HG03442 (cell line): Measurements from ENCODE around the gene OASL.
A peak's percentile ranks its signal among the peaks of the same experiment; 100 is the strongest.

Experiments
- ATAC-seq: cut with Tn5 transposase; IDR thresholded peaks from one replicate; pipeline ENCODE4 v1.9.1; 2021; ENCODE audit warnings: mild to moderate bottlenecking, moderate library complexity; ENCODE audit not compliant: unreplicated experiment

Gene OASL

DNA sequence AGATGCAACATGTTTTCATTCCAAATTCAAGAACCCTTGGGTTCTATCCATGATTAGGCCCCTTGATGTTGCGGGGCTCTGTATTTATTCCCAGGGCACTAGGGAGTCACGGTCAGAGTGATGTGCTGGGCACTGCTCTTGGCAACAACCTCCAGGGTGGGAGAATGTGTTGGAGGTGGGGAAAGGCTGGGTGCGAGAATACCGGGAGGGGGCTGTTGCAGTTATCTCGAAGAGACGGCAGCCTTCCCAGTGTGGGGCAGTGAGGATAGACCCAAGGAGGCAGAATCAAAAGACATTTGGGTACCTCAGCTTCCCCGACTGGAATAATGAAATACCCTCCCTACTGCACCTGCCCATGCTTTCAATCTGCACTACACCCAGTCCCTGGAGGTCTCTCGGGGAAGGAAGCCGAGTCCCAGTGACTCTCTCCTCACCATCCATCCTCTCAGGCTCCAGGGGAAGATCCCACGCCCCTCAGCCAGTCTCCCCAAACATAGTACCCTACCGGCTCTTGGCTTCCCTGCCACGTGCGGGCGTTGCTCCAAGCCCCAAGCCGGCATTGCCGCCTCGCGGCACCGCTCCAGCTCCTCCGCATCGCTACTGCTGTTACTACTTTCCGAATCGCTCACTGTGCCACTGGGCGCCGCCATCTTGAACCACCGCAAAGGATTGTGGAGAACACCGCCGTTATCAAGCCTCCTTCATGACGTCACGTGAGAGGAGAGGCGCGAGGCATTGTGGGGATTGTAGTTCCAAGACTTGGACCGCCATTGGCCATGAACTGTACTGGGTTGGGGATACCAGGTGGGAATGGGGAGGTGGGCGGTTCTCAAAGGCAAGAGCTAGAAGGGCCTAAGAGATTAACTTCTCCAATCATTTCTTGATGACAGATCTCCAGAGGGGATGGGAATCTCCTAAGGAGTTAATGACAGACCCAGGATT lies 22.9 kb downstream of the OASL start, which contains the start of gene C12orf43:
Gene C12orf43, minus strand, starts transcription at position 663 of the 942 bp plus-strand sequence. Its CDS starts 13 bp downstream, at position 650.
- peak; percentile 96 for ATAC-seq

DNA sequence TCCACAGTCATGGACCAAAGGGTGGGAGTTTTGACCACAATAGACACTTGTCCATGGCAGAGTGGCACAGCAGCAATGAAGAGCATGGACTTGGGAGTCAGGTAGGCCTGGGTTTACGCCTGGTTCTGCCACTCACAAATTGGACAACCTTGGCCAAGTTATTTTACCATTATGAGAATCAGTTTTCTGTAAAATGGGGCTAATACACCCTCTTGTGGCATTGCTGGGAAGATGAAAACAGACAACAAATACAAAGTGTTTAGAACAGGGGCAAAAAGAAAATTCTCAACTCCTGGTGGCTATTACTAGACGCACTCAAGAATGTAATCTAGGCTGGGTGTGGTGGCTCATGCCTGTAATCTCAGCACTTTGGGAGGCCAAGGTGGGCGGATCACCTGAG lies 25.3 kb downstream of the OASL start:
- no peak for ATAC-seq

DNA sequence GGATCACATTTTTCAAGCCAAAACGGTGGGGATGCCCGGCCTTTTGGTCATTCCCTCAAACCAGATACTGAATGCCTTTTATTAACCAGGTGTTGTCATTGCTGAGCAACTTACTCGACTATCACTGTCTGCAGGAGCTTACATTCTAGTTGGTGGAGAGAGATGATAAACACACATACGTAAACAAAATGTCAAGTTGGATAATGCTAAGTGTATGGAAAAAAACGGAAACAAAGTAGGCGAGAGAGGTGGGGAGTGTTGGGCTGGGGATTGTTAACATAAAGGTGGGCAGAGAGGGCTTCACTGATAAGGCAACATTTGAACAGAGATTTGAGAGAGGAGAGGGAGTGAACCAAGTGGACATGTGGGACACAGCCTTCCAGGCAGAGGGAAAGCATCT lies 27.2 kb downstream of the OASL start:
- no peak for ATAC-seq

DNA sequence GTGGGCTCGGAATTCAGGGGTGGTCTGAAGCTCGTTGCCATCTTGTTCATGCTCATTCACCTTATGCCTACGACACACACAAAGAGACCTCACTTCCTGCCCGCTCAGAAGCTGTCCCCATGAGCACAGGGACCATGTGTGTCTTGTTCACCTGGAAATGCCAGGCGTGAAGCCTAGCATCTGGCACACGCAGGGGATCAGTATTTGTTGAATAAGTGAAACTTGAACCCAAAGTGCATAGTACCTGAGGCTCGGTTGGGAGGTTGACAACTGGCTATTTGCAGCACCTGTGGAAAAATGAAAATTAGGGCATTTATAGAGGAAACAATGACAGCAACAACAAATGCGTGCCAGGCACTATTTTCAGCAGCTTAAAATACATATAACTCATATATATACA lies 28.2 kb downstream of the OASL start:
- no peak for ATAC-seq

DNA sequence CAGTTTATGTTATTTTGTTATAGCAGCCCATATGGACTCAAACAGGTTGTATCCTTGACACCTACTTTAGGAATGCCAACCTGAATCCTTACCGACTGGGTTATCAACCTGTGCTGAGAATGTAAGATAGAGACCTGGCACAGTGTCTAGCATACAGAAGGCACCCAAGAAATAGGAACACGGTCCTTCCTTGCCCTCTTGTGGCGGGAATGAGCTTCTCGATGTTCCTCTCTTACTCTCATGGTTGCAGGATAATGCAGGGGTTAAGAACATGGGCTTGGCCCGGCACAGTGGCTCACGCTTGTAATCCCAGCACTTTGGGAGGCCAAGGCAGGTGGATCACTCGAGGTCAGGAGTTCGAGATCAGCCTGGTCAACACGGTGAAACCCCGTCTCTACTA lies 29.3 kb downstream of the OASL start:
- ATAC-seq = no peak

DNA sequence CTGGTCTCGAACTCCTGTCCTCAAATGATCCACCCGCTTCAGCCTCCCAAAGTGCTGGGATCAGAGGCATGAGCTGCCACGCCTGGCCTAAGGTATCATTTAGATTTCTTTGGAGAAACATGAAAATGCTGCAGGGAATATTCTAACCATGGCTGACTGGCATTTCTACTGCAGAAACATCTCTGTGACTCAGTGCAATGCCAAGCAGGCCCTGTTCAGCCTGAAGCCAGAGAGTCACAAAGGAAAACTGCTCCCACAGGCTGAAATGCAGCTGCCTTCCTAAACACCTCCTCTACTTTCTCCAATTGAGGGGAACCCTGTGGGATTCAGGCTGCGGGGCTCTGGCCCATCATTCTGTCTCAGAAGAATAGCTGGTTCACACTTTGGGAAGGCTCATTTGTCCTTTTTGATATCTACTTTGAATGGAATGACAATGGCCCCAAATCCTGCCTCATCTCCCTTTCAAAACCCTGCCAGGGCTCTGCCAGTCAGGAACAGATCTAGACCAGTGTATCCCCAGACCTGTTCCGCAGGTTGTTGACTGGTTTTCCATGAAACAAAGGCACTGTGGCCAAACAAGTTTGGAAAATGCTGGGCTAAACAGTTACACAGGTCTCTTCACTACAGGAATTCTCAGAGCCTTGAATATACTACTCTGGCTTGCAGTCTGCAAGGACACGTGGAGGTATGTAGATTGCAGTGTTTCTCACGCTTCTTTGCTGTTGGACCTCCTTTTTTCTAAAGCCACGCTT lies 30.5 kb downstream of the OASL start:
- ATAC-seq = no peak

DNA sequence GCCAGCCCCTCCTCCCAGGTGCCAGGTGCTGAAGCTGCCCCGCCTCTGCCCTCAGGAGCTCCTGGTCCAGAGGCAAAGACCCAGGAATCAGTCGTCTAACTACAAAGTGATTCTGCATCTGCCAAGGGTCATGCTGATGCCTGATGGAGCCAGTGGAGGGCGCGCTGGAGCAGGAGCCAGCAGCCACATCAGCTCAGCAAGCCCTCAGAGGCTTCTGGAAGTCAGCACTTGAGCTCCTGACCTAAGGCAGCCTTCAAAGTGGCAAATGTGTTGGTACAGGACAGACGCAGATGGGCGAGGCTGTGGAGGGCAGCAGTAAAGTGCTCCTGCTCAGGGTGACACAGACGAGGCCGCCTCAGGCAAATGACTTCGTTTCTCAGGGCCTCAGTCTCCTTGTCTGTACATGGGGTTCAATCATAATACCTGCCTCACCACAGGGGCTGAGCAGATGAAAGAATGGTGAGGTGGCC lies 33.7 kb downstream of the OASL start:
- ATAC-seq = no peak

DNA sequence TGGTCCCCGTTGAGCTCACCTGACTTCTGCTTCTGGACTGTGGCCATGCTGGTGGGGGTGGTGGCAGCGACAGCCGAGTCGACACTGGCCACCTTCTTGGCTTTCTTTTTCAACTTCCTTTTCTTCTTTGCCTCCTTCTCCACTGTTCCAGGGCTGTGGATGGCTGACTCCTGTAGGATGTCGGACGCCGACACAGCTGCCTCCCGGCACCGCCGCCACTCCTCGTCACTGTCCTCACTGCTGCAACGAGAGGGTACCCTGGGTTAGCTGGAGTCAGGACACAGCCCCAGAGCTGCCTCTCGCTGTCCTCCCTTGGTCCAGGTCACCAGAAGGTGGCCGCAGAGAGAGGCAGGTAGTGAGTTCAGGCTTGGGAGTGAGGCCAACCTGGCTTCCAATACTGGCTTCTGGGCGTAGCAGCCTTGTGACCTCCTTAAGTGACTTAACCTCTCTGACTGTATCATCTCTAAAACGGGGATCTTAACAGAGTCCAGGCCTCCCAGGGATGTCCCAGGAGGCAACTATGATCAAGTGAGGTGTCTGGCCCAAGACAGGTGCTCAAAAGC lies 34.7 kb downstream of the OASL start:
- ATAC-seq = no peak

DNA sequence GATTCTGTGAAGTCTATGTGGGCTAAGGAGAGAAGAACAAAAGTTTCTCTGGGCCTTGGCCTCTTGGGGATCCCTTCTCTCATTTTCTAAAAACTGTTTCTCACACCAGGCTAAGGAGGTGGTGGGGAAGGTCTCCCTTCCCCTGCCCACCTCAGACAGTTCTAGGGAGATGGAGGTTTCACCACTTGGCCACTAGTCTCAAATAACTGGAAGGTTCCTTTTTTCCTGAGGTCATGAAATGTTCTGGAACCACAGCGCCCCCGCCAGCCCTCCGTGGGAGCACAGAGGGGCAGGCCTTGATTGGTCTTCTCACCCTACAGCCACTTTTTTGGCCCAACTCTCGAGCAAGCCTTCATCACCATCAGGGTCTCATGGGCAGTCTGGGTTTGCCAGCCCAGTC lies 35.4 kb downstream of the OASL start:
- ATAC-seq = no peak

DNA sequence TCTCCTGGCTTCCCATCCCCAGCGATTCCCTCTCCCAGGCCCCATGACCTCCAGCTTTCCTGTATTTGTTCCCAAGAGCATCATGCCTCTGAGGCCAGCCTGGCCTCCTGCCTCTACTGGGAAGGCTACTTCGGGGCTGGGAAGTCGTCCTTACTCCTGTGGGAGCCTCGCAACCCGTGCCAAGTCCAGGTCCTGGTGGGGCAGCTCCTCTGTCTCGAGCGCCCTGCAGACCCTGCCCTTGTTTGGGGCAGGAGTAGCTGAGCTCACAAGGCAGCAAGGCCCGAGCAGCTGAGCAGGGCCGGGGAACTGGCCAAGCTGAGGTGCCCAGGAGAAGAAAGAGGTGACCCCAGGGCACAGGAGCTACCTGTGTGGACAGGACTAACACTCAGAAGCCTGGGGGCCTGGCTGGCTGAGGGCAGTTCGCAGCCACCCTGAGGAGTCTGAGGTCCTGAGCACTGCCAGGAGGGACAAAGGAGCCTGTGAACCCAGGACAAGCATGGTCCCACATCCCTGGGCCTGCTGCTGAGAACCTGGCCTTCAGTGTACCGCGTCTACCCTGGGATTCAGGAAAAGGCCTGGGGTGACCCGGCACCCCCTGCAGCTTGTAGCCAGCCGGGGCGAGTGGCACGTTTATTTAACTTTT lies 37.1 kb downstream of the OASL start:
- no peak for ATAC-seq

DNA sequence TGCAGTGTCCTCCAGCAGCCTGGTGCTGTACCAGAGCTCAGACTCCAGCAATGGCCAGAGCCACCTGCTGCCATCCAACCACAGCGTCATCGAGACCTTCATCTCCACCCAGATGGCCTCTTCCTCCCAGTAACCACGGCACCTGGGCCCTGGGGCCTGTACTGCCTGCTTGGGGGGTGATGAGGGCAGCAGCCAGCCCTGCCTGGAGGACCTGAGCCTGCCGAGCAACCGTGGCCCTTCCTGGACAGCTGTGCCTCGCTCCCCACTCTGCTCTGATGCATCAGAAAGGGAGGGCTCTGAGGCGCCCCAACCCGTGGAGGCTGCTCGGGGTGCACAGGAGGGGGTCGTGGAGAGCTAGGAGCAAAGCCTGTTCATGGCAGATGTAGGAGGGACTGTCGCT lies 38.0 kb downstream of the OASL start:
- no peak for ATAC-seq

DNA sequence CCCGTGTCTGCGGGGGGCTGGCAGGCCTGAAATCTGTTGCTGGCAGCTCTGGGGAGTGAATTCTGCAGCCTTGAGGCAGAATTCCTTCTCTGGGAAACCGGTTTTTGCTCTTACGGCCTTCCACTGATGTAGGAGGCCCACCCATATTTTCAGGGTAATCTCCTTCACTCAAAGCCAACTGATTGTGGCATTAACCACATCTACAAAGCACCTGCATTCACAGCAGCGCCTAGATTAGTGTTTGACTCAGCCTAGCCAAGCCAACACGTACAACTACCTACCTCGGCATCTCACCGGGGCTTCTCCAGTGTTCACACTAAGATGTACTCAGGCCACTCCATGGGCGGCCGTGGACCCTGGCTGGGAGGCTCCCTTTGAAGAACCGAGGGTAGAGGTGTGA lies 38.5 kb downstream of the OASL start:
- no peak for ATAC-seq

DNA sequence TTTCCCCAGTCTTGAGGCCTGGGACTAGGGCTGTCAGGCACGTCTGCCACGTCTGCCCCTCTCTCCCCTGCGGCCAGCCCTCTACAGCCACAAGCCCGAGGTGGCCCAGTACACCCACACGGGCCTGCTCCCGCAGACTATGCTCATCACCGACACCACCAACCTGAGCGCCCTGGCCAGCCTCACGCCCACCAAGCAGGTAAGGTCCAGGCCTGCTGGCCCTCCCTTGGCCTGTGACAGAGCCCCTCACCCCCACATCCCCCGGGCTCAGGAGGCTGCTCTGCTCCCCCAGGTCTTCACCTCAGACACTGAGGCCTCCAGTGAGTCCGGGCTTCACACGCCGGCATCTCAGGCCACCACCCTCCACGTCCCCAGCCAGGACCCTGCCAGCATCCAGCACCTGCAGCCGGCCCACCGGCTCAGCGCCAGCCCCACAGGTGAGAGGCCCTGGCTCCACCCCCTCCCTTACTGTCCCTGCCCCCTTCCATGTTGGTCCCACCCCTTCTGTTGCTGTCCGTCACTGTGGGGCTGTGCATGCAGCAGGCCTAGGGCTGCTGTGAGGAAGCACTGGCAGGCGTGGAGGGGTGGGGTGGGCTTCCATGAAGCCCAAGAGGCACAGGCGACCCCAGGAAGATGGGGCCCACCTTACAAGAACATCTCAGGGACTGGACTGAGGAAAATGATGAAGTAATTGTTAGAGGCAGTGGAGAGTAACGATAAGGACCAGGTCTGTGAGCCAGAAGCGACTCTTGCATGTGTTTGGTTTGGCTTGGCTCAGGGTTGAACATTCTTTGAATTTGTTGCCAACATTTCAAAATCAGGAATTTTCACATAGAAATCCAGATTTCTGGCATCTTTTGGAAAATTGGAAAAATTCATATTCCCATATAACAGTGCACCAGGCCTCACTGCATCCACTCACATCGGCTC lies 39.6 kb downstream of the OASL start:
- no peak for ATAC-seq

DNA sequence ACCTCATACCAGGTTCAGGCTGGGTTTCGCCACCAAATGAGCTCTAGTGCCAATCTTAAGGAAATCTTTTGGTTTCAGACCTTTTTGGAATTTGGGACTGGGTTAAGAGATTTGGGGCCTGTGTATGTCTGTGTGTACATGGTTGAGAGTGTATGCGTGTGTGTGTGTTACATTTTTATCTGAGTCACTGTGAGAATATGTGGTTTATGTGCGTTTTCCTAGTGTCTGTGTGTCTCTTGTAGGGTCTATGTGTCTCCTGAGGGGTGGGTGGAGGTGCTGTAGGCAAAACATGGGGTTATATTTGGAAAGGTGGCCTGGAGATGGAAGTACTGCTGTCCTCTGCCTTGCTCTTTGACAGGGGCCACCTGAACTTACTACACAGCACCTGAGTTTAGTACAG lies 40.6 kb downstream of the OASL start:
- ATAC-seq = no peak

DNA sequence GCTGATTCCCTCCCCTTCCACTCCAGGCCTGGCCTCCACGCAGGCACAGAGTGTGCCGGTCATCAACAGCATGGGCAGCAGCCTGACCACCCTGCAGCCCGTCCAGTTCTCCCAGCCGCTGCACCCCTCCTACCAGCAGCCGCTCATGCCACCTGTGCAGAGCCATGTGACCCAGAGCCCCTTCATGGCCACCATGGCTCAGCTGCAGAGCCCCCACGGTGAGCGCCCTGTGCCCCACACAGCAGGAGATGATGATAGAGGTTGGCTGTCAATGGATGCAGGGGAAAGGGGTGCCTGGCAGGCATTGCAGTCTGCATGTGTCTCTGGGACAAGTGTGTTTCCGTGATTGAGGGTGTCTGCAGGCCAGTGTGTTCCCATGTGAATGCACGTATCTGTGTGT lies 41.6 kb downstream of the OASL start:
- ATAC-seq = no peak

DNA sequence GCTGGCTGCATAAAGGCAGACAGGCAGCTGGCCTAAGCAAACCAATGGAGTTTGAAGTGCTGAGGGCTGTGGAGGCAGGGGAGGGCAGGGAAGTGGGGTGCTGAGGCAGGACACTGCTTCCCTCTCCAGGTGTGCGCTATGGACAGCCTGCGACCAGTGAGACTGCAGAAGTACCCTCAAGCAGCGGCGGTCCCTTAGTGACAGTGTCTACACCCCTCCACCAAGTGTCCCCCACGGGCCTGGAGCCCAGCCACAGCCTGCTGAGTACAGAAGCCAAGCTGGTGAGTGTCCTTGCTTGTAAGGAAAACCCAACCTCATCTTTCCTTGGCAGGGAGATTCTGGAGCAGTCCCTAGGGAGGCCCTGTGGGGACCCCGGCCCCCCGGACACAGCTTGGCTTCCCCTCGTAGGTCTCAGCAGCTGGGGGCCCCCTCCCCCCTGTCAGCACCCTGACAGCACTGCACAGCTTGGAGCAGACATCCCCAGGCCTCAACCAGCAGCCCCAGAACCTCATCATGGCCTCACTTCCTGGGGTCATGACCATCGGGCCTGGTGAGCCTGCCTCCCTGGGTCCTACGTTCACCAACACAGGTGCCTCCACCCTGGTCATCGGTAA lies 42.8 kb downstream of the OASL start:
- ATAC-seq = no peak

DNA sequence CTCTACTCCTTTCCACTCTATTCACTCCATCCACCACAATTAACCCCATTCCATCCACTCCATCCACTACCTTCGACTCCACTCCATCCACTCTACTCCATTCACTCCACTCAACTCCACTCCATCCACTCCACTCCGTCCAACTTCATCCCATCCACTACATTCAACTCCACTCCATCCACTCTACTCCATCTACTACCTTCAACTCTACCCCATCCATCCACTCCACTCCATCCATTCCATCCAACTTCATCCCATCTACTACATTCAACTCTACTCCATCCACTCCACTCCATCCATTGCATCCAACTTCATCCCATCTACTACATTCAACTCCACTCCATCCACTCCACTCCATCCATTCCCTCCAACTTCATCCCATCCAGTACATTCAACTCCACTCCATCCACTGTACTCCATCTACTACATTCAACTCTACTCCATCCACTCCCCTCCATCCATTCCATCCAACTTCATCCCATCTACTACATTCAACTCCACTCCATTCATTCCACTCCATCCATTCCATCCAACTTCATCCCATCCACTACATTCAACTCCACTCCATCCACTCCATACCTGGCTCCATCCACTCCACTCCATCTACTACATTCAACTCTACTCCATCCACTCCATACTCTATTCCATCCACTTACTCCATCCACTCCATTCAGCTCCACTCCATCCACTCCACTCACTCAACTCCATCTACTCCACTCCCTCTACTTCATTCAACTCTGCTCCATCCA lies 44.3 kb downstream of the OASL start:
- ATAC-seq = no peak

DNA sequence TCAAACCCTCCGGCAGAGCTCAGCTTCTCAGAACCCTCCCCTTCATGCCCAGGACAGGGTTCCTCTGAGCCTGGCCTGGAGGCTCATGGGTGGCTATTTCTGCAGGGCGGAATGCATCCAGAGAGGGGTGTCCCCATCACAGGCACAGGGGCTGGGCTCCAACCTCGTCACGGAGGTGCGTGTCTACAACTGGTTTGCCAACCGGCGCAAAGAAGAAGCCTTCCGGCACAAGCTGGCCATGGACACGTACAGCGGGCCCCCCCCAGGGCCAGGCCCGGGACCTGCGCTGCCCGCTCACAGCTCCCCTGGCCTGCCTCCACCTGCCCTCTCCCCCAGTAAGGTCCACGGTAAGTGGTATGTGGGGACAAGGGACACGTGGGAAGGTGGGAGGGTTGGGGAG lies 45.0 kb downstream of the OASL start:
- ATAC-seq = no peak

DNA sequence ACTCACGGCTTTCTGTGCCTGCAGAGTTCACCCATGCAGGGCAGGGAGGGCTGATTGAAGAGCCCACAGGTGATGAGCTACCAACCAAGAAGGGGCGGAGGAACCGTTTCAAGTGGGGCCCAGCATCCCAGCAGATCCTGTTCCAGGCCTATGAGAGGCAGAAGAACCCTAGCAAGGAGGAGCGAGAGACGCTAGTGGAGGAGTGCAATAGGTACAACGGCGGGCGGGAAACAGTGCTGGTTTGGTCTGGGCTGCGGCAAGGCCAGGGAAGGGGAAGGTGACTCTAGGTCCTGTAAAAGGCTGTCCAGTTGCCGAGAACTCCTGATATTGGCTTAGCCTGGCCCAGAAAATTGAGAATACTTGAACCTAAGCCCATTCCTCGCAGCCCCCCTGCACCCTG lies 45.5 kb downstream of the OASL start:
- no peak for ATAC-seq
